ENCODE data around the gene ADAM17.
A peak's percentile ranks its signal among the peaks of the same experiment; 100 is the strongest.

The ADAM17 gene

DNA sequence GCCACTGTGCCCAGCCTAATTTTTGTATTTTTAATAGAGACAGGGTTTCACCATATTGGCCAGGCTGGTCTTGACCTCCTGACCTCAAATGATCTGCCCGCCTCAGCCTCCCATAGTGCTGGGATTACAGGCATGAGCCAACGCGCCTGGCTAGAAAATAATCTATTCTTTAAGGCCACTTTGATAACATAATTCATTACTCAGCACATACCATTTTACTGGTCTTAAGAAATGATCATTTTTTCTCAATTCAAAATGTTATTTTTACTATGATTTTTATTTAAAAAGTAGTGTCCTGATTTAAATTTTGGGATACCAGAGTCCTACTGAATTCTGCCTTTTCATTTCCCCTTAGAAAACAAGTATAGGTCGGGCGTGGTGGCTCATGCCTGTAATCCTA, 27.0 kb upstream of the ADAM17 start:
- DNase-seq (ENCODE audit: low spot score): no peak
- H3K27ac ChIP-seq: no peak overlapping the region
- TF ChIP-seq, protein P1, sequence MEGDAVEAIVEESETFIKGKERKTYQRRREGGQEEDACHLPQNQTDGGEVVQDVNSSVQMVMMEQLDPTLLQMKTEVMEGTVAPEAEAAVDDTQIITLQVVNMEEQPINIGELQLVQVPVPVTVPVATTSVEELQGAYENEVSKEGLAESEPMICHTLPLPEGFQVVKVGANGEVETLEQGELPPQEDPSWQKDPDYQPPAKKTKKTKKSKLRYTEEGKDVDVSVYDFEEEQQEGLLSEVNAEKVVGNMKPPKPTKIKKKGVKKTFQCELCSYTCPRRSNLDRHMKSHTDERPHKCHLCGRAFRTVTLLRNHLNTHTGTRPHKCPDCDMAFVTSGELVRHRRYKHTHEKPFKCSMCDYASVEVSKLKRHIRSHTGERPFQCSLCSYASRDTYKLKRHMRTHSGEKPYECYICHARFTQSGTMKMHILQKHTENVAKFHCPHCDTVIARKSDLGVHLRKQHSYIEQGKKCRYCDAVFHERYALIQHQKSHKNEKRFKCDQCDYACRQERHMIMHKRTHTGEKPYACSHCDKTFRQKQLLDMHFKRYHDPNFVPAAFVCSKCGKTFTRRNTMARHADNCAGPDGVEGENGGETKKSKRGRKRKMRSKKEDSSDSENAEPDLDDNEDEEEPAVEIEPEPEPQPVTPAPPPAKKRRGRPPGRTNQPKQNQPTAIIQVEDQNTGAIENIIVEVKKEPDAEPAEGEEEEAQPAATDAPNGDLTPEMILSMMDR (IDR thresholded peaks at IDR 0.05): no peak
- H3K4me3 ChIP-seq: no peak overlapping the region

DNA sequence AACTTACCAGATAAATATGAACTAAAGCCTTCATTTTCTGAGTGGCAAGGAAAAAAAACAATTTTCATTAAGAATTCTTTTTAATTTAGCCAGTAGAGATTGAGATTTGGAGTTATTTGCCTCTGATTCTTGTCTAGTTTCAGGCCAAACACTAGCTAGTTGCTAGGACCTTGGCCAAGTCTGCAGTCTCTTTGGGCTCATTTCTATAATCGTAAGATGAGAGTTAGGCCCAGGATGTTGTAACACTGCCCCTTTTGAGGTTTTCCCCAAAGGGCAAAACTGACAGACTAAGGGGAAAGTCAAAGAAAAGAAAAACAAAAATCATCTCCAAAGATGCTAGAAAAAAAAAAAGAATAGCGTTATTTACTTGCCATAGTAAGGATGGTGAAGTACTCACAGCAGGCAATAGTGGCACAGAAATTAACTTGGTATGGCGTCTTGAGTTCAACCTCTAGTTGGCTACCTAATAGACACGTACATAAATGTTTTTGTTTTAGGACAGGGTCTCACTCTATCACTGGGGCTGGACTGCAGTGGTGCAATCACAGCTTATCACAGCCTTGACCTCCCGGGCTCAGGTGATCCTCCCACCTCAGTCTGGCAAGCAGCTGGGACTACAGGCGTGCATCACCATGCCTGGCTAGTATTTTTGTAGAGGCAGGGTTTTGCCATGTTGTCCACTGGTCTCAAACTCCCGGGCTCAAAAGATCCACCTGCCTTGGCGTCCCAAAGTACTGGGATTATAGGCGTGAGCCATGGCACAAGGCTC, 23.0 kb upstream of the ADAM17 start:
- DNase-seq (ENCODE audit: low spot score): no peak
- TF ChIP-seq, protein P1 (IDR thresholded peaks at IDR 0.05): no peak
- H3K4me3 ChIP-seq: no peak overlapping the region
- H3K27ac ChIP-seq: no peak overlapping the region

DNA sequence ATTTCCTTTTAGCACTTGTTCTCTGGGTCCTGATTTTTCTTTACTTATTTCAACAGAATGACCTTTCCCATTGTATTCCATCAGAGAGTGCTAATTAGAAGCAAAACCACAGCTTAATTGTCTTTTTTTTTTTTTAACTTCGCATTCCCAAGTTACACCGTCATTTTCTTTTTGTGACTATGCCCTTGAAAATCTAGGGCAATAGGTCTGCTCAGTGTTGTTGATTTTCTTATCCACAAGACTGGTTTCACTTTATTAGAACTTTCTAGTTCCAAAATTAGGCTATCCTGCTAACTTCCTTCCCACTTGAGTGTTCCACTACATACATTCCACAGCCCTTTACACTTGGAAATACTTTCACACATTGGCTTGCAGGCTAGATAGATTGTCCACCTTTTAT, 18.7 kb upstream of the ADAM17 start:
- no peak for DNase-seq (ENCODE audit: low spot score)
- TF ChIP-seq, protein P1 (IDR thresholded peaks at IDR 0.05): no peak
- Histone ChIP-seq H3K27ac (peak overlapping the region; percentile 70 to 73), H3K4me3 (no peak overlapping the region)

DNA sequence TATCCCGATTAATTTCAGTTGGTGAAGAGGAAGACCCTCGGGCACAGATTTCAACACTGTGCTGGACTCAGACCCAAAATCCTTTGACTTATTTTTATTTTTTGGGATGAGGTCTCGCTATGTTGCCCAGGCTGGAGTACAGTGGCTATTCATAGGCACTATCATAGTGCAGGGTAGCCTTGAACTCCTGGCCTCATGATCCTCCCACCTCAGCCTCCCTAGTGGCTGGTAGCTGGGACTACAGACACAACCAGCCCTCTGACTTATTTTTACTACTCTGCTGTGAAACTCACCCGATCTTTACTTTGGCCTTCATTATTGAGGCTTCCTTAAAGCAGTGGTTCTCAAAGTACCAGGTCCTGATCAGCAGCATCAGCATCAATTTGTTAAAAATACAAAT, 18.2 kb upstream of the ADAM17 start:
- TF ChIP-seq, protein P1 (IDR thresholded peaks at IDR 0.05): no peak
- Histone ChIP-seq H3K27ac (peak overlapping the region; percentile 70 to 73), H3K4me3 (no peak overlapping the region)
- DNase-seq (ENCODE audit: low spot score): no peak

DNA sequence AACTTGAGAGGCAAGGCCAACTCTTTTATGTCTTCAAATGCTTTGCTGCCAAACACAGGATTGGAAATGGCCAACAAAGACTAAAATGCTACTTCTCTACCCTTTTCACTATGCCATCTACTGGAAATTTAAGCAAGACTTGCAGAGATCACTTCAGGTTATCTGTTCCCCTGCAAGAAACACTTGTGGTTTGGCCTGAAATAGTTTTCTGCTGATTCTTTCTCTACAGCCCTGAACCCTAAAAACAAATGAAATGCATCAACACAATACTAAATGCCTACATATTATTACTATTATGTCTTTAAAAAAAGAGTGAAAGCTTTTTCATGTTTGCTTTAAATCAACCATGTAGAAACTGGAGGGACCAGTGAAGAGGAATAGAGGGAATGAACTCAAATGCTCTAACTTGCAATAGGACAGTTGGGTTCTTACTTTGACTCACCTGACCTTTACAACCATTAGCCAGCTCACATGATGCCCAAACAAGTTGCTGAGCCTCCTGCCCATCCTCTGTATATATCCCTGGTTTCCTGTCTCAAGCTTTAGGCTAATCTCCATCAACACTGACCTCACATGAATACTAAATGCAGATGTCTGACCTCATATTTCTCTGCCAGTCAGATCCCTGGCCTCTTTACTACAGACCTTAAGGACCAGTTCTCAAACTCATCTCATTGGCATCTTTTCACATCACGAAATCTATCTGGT, 17.5 kb upstream of the ADAM17 start:
- TF ChIP-seq, protein P1 (IDR thresholded peaks at IDR 0.05): no peak
- peak overlapping the region; percentile 70 to 73 for H3K27ac ChIP-seq
- no peak for DNase-seq (ENCODE audit: low spot score)
- H3K4me3 ChIP-seq: no peak overlapping the region

DNA sequence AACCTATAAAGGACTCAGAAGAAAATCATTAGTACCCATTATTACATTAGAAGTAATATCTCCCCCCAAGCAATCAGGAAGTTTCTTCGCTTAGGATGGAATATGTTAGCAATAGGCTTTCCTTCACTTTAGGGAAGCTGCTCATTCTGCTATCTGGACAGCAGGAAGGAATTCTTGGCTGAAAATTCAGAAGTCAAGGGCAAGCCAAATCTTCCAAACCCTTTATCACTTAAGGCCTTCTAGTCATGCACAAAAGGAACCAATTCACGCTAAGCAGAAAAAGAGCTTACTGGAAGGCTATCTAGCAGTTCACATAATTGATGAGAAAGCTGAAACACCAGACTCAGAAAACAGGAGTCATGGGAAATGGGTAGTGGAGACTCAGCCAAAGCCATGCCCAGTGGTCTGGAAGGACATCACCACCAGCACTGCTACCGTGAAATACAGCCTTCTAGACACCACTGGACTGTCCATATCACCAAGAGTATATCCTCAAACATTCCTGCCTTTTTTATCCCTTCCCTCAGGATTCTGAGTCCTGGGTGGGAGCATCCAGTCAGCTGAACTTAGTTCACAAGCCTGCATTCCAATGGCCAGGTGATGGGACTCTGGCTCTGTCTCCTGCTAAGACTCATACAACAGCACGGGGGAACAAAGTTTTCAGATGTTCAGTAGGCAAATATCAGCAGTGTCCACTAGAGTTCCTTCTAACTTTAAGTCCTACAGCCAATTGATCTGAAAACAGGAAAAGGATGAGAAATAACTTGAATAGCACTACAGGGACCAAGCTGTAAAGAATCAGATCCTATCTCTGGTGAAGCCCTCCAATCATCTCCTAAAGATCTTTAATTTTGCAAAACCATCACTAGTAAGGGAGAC, 14.8 kb upstream of the ADAM17 start:
- DNase-seq (ENCODE audit: low spot score): no peak
- TF ChIP-seq, protein P1 (IDR thresholded peaks at IDR 0.05): no peak
- Histone ChIP-seq H3K4me3 (no peak overlapping the region), H3K27ac (no peak overlapping the region)

Measured in coronary artery (tissue), 2 donors.